Erythroblast (primary cell): ENCODE measurements around the gene RPH3AL.

Experiments
- GATA1 ChIP-seq: IDR thresholded peaks from 2 replicates; pipeline ENCODE4 v1.6.1; 2011; ENCODE audit warnings: low read depth, mild to moderate bottlenecking, control low read depth, low read length, moderate library complexity
- POLR2A ChIP-seq: IDR thresholded peaks from 2 replicates; pipeline ENCODE4 v1.6.1; 2011; ENCODE audit warnings: mild to moderate bottlenecking, low read length

- no peak for TF ChIP-seq POLR2A
- no peak for TF ChIP-seq GATA1
Measured at GRCh38 chr17:379531-380465, 27.2 kb upstream of the RPH3AL start.
